Measurements from ENCODE around the gene ACR.

DNA sequence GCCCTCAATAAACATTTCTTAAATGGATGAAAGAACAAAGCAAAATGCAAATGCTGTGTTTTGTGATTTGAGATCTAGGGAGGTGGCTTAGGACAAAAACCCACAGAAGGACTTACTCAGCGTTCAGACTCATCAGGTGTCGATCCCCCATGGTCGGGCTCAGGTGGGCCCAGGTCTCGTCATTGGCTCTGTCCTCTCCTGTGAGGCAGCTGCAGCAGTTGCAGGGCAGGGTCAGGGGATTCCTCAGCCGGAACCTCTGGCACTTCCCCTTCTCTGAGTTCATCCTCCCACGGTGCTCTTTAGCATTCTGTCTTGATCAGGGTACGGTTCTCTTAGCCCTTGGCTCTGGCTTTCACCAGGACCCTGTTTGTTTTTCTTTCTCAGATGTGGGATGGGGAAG lies 14.0 kb upstream of the ACR start:
- TF ChIP-seq, protein P1, sequence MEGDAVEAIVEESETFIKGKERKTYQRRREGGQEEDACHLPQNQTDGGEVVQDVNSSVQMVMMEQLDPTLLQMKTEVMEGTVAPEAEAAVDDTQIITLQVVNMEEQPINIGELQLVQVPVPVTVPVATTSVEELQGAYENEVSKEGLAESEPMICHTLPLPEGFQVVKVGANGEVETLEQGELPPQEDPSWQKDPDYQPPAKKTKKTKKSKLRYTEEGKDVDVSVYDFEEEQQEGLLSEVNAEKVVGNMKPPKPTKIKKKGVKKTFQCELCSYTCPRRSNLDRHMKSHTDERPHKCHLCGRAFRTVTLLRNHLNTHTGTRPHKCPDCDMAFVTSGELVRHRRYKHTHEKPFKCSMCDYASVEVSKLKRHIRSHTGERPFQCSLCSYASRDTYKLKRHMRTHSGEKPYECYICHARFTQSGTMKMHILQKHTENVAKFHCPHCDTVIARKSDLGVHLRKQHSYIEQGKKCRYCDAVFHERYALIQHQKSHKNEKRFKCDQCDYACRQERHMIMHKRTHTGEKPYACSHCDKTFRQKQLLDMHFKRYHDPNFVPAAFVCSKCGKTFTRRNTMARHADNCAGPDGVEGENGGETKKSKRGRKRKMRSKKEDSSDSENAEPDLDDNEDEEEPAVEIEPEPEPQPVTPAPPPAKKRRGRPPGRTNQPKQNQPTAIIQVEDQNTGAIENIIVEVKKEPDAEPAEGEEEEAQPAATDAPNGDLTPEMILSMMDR (conservative IDR thresholded peaks at IDR 0.05; ENCODE audit: low read depth, low read length): no peak
- no peak for TF ChIP-seq EZH2 (IDR thresholded peaks at IDR 0.05; ENCODE audit: borderline replicate concordance, low read depth, low read length, poor library complexity, severe bottlenecking)
